ENCODE results near the gene S100A5.
"Not testable (repeated sequence)": the region's sequence is repeated elsewhere in the genome, so short reads cannot be mapped to it uniquely, and the experiment has no call there.

Gene S100A5

GRCh38 chr1:153540394-153541361, at the start of gene S100A5:
Gene S100A5 (minus strand): TSS chr1:153540934. CDS start chr1:153540191, 743 bp downstream.
- no peak for DNase-seq (ENCODE audit: low spot score)

GRCh38 chr1:153588482-153588881, 47.7 kb upstream of the S100A5 start:
- DNase-seq (ENCODE audit: low spot score): no peak

GRCh38 chr1:153588033-153588432, 47.3 kb upstream of the S100A5 start:
- not testable (repeated sequence) for DNase-seq (ENCODE audit: low spot score)

- no peak for DNase-seq (ENCODE audit: low spot score)
Observed at GRCh38 chr1:153587314-153587713, 46.6 kb upstream of the S100A5 start.

- DNase-seq (ENCODE audit: low spot score): no peak
Observed at GRCh38 chr1:153586347-153586746, 45.6 kb upstream of the S100A5 start.

GRCh38 chr1:153585006-153585405, 44.3 kb upstream of the S100A5 start:
- DNase-seq (ENCODE audit: low spot score): no peak

- no peak for DNase-seq (ENCODE audit: low spot score)
Observed at GRCh38 chr1:153583976-153584375, 43.2 kb upstream of the S100A5 start.

GRCh38 chr1:153583514-153583913, 42.8 kb upstream of the S100A5 start:
- not testable (repeated sequence) for DNase-seq (ENCODE audit: low spot score)

GRCh38 chr1:153582836-153583235, 42.1 kb upstream of the S100A5 start:
- DNase-seq (ENCODE audit: low spot score): not testable (repeated sequence)

GRCh38 chr1:153578936-153579335, 38.2 kb upstream of the S100A5 start:
- no peak for DNase-seq (ENCODE audit: low spot score)

GRCh38 chr1:153578490-153578889, 37.8 kb upstream of the S100A5 start:
- no peak for DNase-seq (ENCODE audit: low spot score)

- DNase-seq (ENCODE audit: low spot score): no peak
Observed at GRCh38 chr1:153577624-153578051, 36.9 kb upstream of the S100A5 start.

- DNase-seq (ENCODE audit: low spot score): no peak
Observed at GRCh38 chr1:153577138-153577537, 36.4 kb upstream of the S100A5 start.

- DNase-seq (ENCODE audit: low spot score): not testable (repeated sequence)
Observed at GRCh38 chr1:153575497-153575896, 34.8 kb upstream of the S100A5 start.

- DNase-seq (ENCODE audit: low spot score): not testable (repeated sequence)
Observed at GRCh38 chr1:153575081-153575491, 34.4 kb upstream of the S100A5 start.

- no peak for DNase-seq (ENCODE audit: low spot score)
Observed at GRCh38 chr1:153573351-153573750, 32.6 kb upstream of the S100A5 start.

- peak; percentile 58 for DNase-seq (ENCODE audit: low spot score)
Observed at GRCh38 chr1:153572569-153573015, 31.9 kb upstream of the S100A5 start.

- no peak for DNase-seq (ENCODE audit: low spot score)
Observed at GRCh38 chr1:153571706-153572105, 31.0 kb upstream of the S100A5 start.

- DNase-seq (ENCODE audit: low spot score): no peak
Observed at GRCh38 chr1:153570874-153571273, 30.1 kb upstream of the S100A5 start.

GRCh38 chr1:153569465-153569864, 28.7 kb upstream of the S100A5 start:
- no peak for DNase-seq (ENCODE audit: low spot score)

- peak; percentile 88 for DNase-seq (ENCODE audit: low spot score)
Observed at GRCh38 chr1:153568367-153569099, 27.8 kb upstream of the S100A5 start.

GRCh38 chr1:153567621-153568366, 27.1 kb upstream of the S100A5 start:
- no peak for DNase-seq (ENCODE audit: low spot score)
